Upper lobe of right lung (tissue), 1 donor: ENCODE results near the gene TMEM209. TPM values are rescaled to one million over a fixed set of nuclear protein-coding genes. Genes with fewer than 3 reads are reported as not detected.
"Not testable (repeated sequence)": the region's sequence is repeated elsewhere in the genome, so short reads cannot be mapped to it uniquely, and the experiment has no call there.

Experiments used
- ATAC-seq: fragments of 200-7000 bp; cut with Tn5 transposase; one replicate; pipeline ENCODE4 v1.9.1; 2020; ENCODE audit warnings: mild to moderate bottlenecking, moderate library complexity
- DNase-seq: peaks from one replicate; pipeline ENCODE4 v3.0.0-alpha.2; 2020
- H3K27ac ChIP-seq: fragments of 200-600 bp; one replicate; pipeline ENCODE4 v1.8.0; 2022
- H3K27me3 ChIP-seq: fragments of 200-600 bp; one replicate; pipeline ENCODE4 v1.8.0; 2022; ENCODE audit warnings: mild to moderate bottlenecking
- H3K36me3 ChIP-seq: fragments of 200-600 bp; one replicate; pipeline ENCODE4 v1.8.0; 2022
- H3K4me1 ChIP-seq: fragments of 200-600 bp; one replicate; pipeline ENCODE4 v1.8.0; 2022
- H3K4me3 ChIP-seq: fragments of 200-600 bp; one replicate; pipeline ENCODE4 v1.8.0; 2022; ENCODE audit warnings: mild to moderate bottlenecking
- H3K9me3 ChIP-seq: fragments of 200-600 bp; one replicate; pipeline ENCODE4 v1.8.0; 2022
- intact Hi-C: fragments of 100-400 bp; cut with DNase I; formaldehyde crosslinking; loops from one replicate; pipeline ENCODE4 v1.11.0; 2022
- total RNA-seq: library from RNA; stranded (reverse); fragmentation: NEBNext Ultra II Directional; extraction: Animal tissue kit (Norgen Biotek cat#: 25700); gene quantifications from one replicate; pipeline ENCODE4 v1.2.1, GENCODE V29; 2021
- TF ChIP-seq, protein P1 (sequence below): fragments of 200-600 bp; IDR thresholded peaks from one replicate; pipeline ENCODE4 v1.8.0; 2022; ENCODE audit warnings: antibody characterized with exemption
- donor health status: DM: no; HTN: yes; CAD: no; lungs with severe emphysema.

Gene TMEM209
- total RNA-seq, 1 donor from 2014 or later: 18.3 TPM

DNA sequence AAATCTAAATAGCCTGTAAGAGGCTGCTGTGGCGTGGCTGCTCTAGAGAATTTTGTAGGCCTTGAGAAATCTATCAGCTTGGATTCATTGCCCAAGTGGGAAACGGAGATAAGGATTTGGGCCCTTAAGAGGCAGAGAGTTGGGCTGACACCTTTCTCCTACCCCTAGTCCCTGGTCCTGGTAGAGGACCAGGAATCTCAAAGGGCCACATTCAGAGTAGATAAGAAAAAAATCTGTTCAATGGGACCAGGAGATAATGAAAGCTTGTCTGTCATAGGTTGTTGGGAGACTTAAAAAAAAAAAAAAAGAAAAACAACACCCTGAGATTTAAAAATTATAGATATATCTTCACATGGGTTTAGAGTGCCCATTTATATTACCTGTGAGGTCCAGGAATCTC, 17.8 kb downstream of the TMEM209 start:
- Histone ChIP-seq H3K36me3 (peaks cover 42% of the 10 kb centered on the region), H3K4me3 (no peak overlapping the region), H3K27me3 (no peaks in the 10 kb centered on the region), H3K4me1 (no peaks in the 10 kb centered on the region), H3K27ac (no peak overlapping the region), H3K9me3 (no peaks in the 10 kb centered on the region)
- ATAC-seq: no peak
- intact Hi-C loops: no loop called here
- TF ChIP-seq, protein P1, sequence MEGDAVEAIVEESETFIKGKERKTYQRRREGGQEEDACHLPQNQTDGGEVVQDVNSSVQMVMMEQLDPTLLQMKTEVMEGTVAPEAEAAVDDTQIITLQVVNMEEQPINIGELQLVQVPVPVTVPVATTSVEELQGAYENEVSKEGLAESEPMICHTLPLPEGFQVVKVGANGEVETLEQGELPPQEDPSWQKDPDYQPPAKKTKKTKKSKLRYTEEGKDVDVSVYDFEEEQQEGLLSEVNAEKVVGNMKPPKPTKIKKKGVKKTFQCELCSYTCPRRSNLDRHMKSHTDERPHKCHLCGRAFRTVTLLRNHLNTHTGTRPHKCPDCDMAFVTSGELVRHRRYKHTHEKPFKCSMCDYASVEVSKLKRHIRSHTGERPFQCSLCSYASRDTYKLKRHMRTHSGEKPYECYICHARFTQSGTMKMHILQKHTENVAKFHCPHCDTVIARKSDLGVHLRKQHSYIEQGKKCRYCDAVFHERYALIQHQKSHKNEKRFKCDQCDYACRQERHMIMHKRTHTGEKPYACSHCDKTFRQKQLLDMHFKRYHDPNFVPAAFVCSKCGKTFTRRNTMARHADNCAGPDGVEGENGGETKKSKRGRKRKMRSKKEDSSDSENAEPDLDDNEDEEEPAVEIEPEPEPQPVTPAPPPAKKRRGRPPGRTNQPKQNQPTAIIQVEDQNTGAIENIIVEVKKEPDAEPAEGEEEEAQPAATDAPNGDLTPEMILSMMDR: no peak
- no peak for DNase-seq

DNA sequence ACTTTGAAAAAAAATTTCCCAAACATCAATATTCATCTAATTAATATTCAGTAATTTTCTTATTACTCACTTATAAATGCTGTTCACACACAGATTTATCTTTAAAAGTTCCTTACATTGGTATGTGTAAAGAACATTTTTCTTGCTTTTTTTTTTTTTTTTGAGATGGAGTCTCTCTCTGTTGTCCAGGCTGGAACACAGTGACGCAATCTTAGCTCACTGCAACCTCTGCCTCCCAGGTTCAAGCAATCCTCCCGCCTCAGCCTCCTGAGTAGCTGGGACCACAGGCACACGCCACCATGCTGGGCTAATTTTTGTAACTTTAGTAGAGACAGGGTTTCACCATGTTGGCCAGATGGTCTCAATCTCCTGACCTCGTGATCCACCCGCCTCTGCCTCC, 20.9 kb downstream of the TMEM209 start:
- H3K9me3 ChIP-seq, H3K4me1 ChIP-seq, H3K27ac ChIP-seq, ATAC-seq, H3K27me3 ChIP-seq, intact Hi-C loops, DNase-seq, H3K4me3 ChIP-seq: not testable (repeated sequence)
- H3K36me3 ChIP-seq: peaks cover 56% of the 10 kb centered on the region

DNA sequence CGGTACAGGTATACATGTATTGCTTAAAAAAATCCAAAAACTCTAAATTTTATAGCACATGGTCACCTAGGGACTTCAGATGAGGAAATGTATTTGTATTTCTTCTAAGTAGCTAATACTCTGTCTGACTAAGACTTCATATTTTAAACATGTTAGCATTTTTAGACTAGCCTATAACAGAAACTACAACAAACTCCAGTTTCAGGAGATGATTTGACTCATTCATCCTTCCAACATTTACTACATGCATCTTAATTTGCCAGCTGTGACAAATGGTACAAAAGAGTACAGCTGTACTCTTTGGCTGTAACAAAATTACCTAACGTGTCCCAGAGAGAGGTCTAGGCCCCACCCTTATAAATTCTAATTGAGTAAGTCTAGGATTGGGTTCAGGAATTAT, 22.2 kb downstream of the TMEM209 start:
- H3K36me3 ChIP-seq: peaks cover 69% of the 10 kb centered on the region
- no peaks in the 10 kb centered on the region for H3K27me3 ChIP-seq
- TF ChIP-seq, protein P1: no peak
- H3K4me1 ChIP-seq: no peaks in the 10 kb centered on the region
- H3K4me3 ChIP-seq: no peak overlapping the region
- no peak for DNase-seq
- intact Hi-C loops: no loop called here
- no peaks in the 10 kb centered on the region for H3K9me3 ChIP-seq
- no peak overlapping the region for H3K27ac ChIP-seq
- ATAC-seq: no peak

DNA sequence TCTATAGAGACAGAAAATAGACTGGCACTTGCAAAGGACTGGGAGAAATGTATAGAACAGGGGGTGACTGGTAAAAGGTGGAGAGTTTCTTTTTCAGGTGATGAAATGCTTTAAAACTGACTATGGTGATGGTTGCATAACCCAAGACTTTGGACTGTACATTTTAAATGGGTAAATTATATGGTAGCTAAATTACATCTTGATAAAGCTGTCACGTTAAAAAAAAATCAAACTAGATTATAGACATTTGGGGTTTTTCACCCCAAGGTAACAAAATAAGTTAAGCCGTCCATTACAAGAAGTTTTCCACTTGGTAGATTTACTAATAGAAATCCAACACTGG, 24.0 kb downstream of the TMEM209 start:
- Histone ChIP-seq H3K4me1 (no peaks in the 10 kb centered on the region), H3K27ac (no peak overlapping the region), H3K4me3 (no peak overlapping the region), H3K9me3 (no peaks in the 10 kb centered on the region), H3K27me3 (no peaks in the 10 kb centered on the region), H3K36me3 (peaks cover 71% of the 10 kb centered on the region)
- intact Hi-C loops: no loop called here
- TF ChIP-seq, protein P1: no peak
- ATAC-seq: no peak
- DNase-seq: no peak

DNA sequence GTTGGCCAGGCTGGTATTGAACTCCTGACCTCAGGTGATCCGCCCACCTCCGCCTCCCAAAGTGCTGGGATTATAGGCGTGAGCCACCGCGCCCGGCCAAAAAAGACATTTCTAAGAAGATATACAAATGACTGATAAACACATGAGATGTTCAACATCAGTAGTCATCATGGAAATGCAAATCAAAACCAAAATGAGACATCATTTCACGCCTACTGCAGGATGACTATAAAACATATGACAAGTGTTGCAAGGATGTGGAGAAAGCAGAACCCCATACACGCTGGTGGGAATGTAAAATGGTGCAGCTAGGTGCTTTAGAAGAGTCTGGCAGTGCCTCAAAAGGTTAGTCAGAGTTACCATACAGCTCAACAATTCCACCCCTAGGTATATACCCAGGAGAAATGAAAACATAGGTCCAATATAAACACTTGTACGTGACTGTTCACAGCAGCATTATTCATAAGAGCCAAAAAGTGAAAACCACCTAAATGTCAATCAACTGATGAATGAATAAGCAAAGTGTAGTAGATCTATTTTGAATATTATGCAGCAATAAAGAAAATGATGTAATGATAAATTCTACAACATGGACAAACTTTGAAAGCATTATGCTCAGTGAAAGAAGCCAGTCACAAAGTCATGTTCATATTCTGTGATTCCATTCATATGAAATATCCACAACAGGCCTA, 24.5 kb downstream of the TMEM209 start:
- Histone ChIP-seq H3K9me3 (no peaks in the 10 kb centered on the region), H3K4me1 (no peaks in the 10 kb centered on the region), H3K4me3 (no peak overlapping the region), H3K36me3 (peaks cover 71% of the 10 kb centered on the region), H3K27me3 (no peaks in the 10 kb centered on the region), H3K27ac (no peak overlapping the region)
- TF ChIP-seq, protein P1: no peak
- no peak for ATAC-seq
- intact Hi-C loops: no loop called here
- DNase-seq: no peak

DNA sequence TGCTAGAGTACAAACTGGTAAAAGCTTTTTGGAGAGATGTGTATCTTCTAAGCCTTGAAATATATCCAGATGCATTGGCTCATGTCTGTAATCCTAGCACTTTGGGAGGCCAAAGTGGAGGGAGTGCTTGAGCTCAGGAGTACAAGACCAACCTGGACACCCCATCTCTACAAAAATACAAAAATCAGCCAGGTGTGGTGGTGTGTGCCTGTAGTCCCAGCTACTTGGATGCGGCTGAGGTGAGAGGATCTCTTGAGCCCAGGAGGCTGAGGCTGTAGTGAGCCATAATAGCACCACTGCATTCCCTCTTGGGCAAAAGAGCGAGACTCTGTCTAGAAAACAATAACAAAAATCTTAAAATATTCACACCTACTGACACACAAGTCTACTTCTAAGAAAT, 25.6 kb downstream of the TMEM209 start:
- no peak overlapping the region for H3K27ac ChIP-seq
- H3K36me3 ChIP-seq: peaks cover 69% of the 10 kb centered on the region
- TF ChIP-seq, protein P1: no peak
- H3K27me3 ChIP-seq: no peaks in the 10 kb centered on the region
- no peak for DNase-seq
- intact Hi-C loops: no loop called here
- no peaks in the 10 kb centered on the region for H3K4me1 ChIP-seq
- H3K4me3 ChIP-seq: no peak overlapping the region
- no peaks in the 10 kb centered on the region for H3K9me3 ChIP-seq
- no peak for ATAC-seq
